GM23338 (cell line): ENCODE measurements around the gene GUCY2C. TPM values are rescaled to one million over a fixed set of nuclear protein-coding genes. Genes with fewer than 3 reads are reported as not detected.

ENCODE experiments used
- ATAC-seq: fragments of 200-7000 bp; cut with Tn5 transposase; 3 replicates; pipeline ENCODE4 v1.9.1; 2020
- DNase-seq: peaks from one replicate; pipeline ENCODE4 v3.0.0-alpha.2; 2015; ENCODE audit warnings: low spot score
- H2AFZ ChIP-seq: fragments of 200-600 bp; sonication (generic); 2 replicates; pipeline ENCODE4 v1.8.0; 2016; ENCODE audit warnings: antibody characterized with exemption, mild to moderate bottlenecking, moderate library complexity
- H3F3A ChIP-seq: fragments of 200-600 bp; sonication (generic); replicated peaks from 2 replicates; pipeline ENCODE4 v1.8.0; 2017; ENCODE audit warnings: antibody characterized with exemption, mixed run types, low read depth
- H3K27ac ChIP-seq: fragments of 200-600 bp; sonication (generic); 2 replicates; pipeline ENCODE4 v1.6.1; 2016; ENCODE audit warnings: low read depth
- H3K27me3 ChIP-seq: fragments of 200-600 bp; sonication (generic); 2 replicates; pipeline ENCODE4 v1.8.0; 2016; ENCODE audit warnings: mild to moderate bottlenecking, mixed run types, moderate library complexity; ENCODE audit not compliant: insufficient read depth
- H3K36me3 ChIP-seq: fragments of 200-600 bp; sonication (generic); 2 replicates; pipeline ENCODE4 v1.8.0; 2016; ENCODE audit warnings: mild to moderate bottlenecking; ENCODE audit not compliant: insufficient read depth
- H3K4me1 ChIP-seq: fragments of 200-600 bp; sonication (generic); 2 replicates; pipeline ENCODE4 v1.8.0; 2016; ENCODE audit warnings: mild to moderate bottlenecking, moderate library complexity; ENCODE audit not compliant: insufficient read depth
- H3K4me2 ChIP-seq: fragments of 200-600 bp; sonication (generic); 2 replicates; pipeline ENCODE4 v1.7.1; 2017; ENCODE audit warnings: mixed run types
- H3K4me3 ChIP-seq: fragments of 200-600 bp; sonication (generic); 2 replicates; pipeline ENCODE4 v1.6.1; 2016; ENCODE audit warnings: mixed run types
- H3K79me2 ChIP-seq: fragments of 200-600 bp; sonication (generic); replicated peaks from 2 replicates; pipeline ENCODE4 v1.8.0; 2017; ENCODE audit warnings: mild to moderate bottlenecking; ENCODE audit not compliant: insufficient read depth
- H3K9me2 ChIP-seq: fragments of 200-600 bp; sonication (generic); 2 replicates; pipeline ENCODE4 v1.8.0; 2017; ENCODE audit not compliant: insufficient read depth
- H4K20me1 ChIP-seq: fragments of 200-600 bp; sonication (generic); replicated peaks from 2 replicates; pipeline ENCODE4 v1.8.0; 2017; ENCODE audit warnings: mild to moderate bottlenecking; ENCODE audit not compliant: insufficient read depth
- H3K27ac Mint-ChIP-seq: 2 replicates; pipeline ENCODE4 v1.8.0; 2020; ENCODE audit warnings: inconsistent platforms, mild to moderate bottlenecking, moderate library complexity, mixed read lengths
- H3K27me3 Mint-ChIP-seq: 3 replicates; pipeline ENCODE4 v1.8.0; 2022; ENCODE audit warnings: low read depth, mild to moderate bottlenecking, moderate library complexity, mixed read lengths, inconsistent platforms; ENCODE audit not compliant: insufficient read depth, poor library complexity
- H3K36me3 Mint-ChIP-seq: 3 replicates; pipeline ENCODE4 v1.8.0; 2021; ENCODE audit warnings: low read depth, mild to moderate bottlenecking, inconsistent platforms, moderate library complexity, mixed read lengths
- H3K4me1 Mint-ChIP-seq: 3 replicates; pipeline ENCODE4 v1.8.0; 2020; ENCODE audit warnings: mild to moderate bottlenecking, inconsistent platforms, mixed read lengths
- H3K4me3 Mint-ChIP-seq: 3 replicates; pipeline ENCODE4 v1.8.0; 2021; ENCODE audit warnings: moderate library complexity, mild to moderate bottlenecking, inconsistent platforms, mixed read lengths
- H3K9me3 Mint-ChIP-seq: 3 replicates; pipeline ENCODE4 v1.8.0; 2020; ENCODE audit warnings: moderate library complexity, mild to moderate bottlenecking, inconsistent platforms, mixed read lengths
- CREB1 ChIP-seq: fragments of 250-450 bp; sonication (Bioruptor Pico); IDR thresholded peaks from 2 replicates; pipeline ENCODE4 v1.5.0; 2020; ENCODE audit warnings: low read depth, mild to moderate bottlenecking, moderate library complexity
- CTCF ChIP-seq, 2 experiments: fragments of 200-600 bp in 1 of 2; sonication (generic) in 1 of 2; conservative IDR thresholded peaks; 2 replicates each; pipeline versions ENCODE4 v1.5.1 to v1.6.1; 2016 to 2017; ENCODE audit warnings: antibody characterized with exemption in 2 of 2, low read depth in 2 of 2, mild to moderate bottlenecking in 2 of 2, moderate library complexity in 1 of 2
- ETS1 ChIP-seq: IDR thresholded peaks from 2 replicates; pipeline ENCODE4 v1.6.1; 2016; ENCODE audit warnings: antibody characterized with exemption
- EZH2 ChIP-seq: fragments of 200-600 bp; sonication (generic); IDR thresholded peaks from one replicate; pipeline ENCODE4 v1.8.0; 2017; ENCODE audit warnings: antibody characterized with exemption, mild to moderate bottlenecking, low read depth; ENCODE audit not compliant: unreplicated experiment
- EZH2phosphoT487 ChIP-seq: fragments of 200-600 bp; sonication (generic); IDR thresholded peaks from one replicate; pipeline ENCODE4 v1.8.1; 2018; ENCODE audit warnings: antibody characterized with exemption; ENCODE audit not compliant: unreplicated experiment
- JUNB ChIP-seq: IDR thresholded peaks from one replicate; pipeline ENCODE4 v1.6.1; 2016; ENCODE audit warnings: antibody characterized with exemption; ENCODE audit not compliant: unreplicated experiment
- NANOG ChIP-seq: IDR thresholded peaks from 2 replicates; pipeline ENCODE4 v1.6.1; 2016; ENCODE audit warnings: antibody characterized with exemption, borderline replicate concordance
- POLR2AphosphoS5 ChIP-seq: IDR thresholded peaks from 2 replicates; pipeline ENCODE4 v1.6.1; 2016; ENCODE audit warnings: antibody characterized with exemption, low read depth
- REST ChIP-seq: IDR thresholded peaks from one replicate; pipeline ENCODE4 v1.6.1; 2018; ENCODE audit warnings: antibody characterized with exemption; ENCODE audit not compliant: unreplicated experiment
- STAT1 ChIP-seq: IDR thresholded peaks from one replicate; pipeline ENCODE4 v1.6.1; 2016; ENCODE audit warnings: antibody characterized with exemption; ENCODE audit not compliant: unreplicated experiment
- ZNF114 ChIP-seq: fragments of 250-450 bp; sonication (Bioruptor Pico); IDR thresholded peaks from 2 replicates; pipeline ENCODE4 v1.5.0; 2020; ENCODE audit warnings: mild to moderate bottlenecking, moderate library complexity
- ZNF331 ChIP-seq: fragments of 250-450 bp; sonication (Bioruptor Pico); IDR thresholded peaks from 2 replicates; pipeline ENCODE4 v1.5.0; 2020; ENCODE audit warnings: low read depth, mild to moderate bottlenecking, moderate library complexity
- ZNF462 ChIP-seq: fragments of 250-450 bp; sonication (Bioruptor Pico); IDR thresholded peaks from 2 replicates; pipeline ENCODE4 v1.5.0; 2020; ENCODE audit warnings: mild to moderate bottlenecking, moderate library complexity
- polyA plus RNA-seq: library from polyadenylated mRNA; unstranded; fragments of >200 nt; fragmentation: Nextera tagmentation; extraction: Ambion mirVana; gene quantifications from 2 replicates; pipeline ENCODE4 v1.2.1, GENCODE V29; 2016
- total RNA-seq: library from RNA; depleted of rRNA; stranded (reverse); fragments of >200 nt; shearing (Covaris generic); gene quantifications from 2 replicates; pipeline ENCODE4 v1.2.3, GENCODE V29; 2014

Gene GUCY2C
- total and polyA plus RNA-seq, 2 experiments from 2014 or later = 2.1 to 3.1 TPM

- Mint-ChIP-seq H3K36me3 (peaks cover 22% of the 10 kb centered on the region; the same call in 2 of the 3 replicates), H3K9me3 (peaks cover 4% of the 10 kb centered on the region; the same call in 2 of the 3 replicates), H3K27ac (no peak overlapping the region), H3K4me1 (peaks cover 11% of the 10 kb centered on the region), H3K4me3 (no peak overlapping the region), H3K27me3 (peaks cover 9% of the 10 kb centered on the region)
- no peak overlapping the region for H2AFZ ChIP-seq
- TF ChIP-seq EZH2phosphoT487 (no peak), CREB1 (CRISPR knock-in tag) (no peak), STAT1 (no peak), JUNB (no peak), ZNF462 (CRISPR knock-in tag) (no peak), REST (no peak), ZNF114 (no peak), ZNF331 (CRISPR knock-in tag) (no peak), CTCF (conservative IDR thresholded peaks at IDR 0.05; ENCODE audit: low read depth in 2 of 2) (no peak), ETS1 (no peak), POLR2AphosphoS5 (no peak), EZH2 (no peak), NANOG (no peak)
- peaks cover 6% of the 10 kb centered on the region; the same call in 1 of the 2 replicates for H3F3A ChIP-seq
- H3K4me3 ChIP-seq = no peak overlapping the region
- ATAC-seq (no peak), DNase-seq (no peak)
- H3K79me2 ChIP-seq = no peaks in the 10 kb centered on the region
- peaks cover 15% of the 10 kb centered on the region for H3K4me1 ChIP-seq
- no peaks in the 10 kb centered on the region for H3K9me2 ChIP-seq
- H4K20me1 ChIP-seq = no peaks in the 10 kb centered on the region
- no peak overlapping the region for H3K27ac ChIP-seq
- no peak overlapping the region for H3K4me2 ChIP-seq
- H3K27me3 ChIP-seq = no peaks in the 10 kb centered on the region
- 0 out of 2 replicates have a peak, but pooled peaks cover 5% of the 10 kb centered on the region for H3K36me3 ChIP-seq
Measured at GRCh38 chr12:14668591-14668990, 27.8 kb downstream of the GUCY2C start.
